Kidney epithelial cell (primary cell): ENCODE measurements around the gene TMC6. TPM values are rescaled to one million over a fixed set of nuclear protein-coding genes. Genes with fewer than 3 reads are reported as not detected.

Source experiments
- DNase-seq: peaks from one replicate; pipeline ENCODE4 v3.0.0-alpha.2; 2010; ENCODE audit warnings: low read depth
- H3K27me3 ChIP-seq: 2 replicates; pipeline ENCODE4 v1.6.0; 2011; ENCODE audit warnings: low read length; ENCODE audit not compliant: control insufficient read depth, insufficient read depth
- H3K36me3 ChIP-seq: 2 replicates; pipeline ENCODE4 v1.5.1; 2011; ENCODE audit warnings: low read length; ENCODE audit not compliant: control insufficient read depth, insufficient read depth
- H3K4me3 ChIP-seq: 2 replicates; pipeline ENCODE4 v1.5.1; 2011; ENCODE audit warnings: low read depth, mild to moderate bottlenecking, control low read depth, low read length
- total RNA-seq: library from RNA; depleted of rRNA; stranded (reverse); fragments of >200 nt; gene quantifications from 2 replicates; pipeline ENCODE4 v1.2.3, GENCODE V29; 2015
- TF ChIP-seq, protein P1 (sequence below): IDR thresholded peaks from 2 replicates; pipeline ENCODE4 v1.5.1; 2011; ENCODE audit warnings: mild to moderate bottlenecking, moderate library complexity, low read length, control low read depth, inconsistent platforms; ENCODE audit not compliant: insufficient read depth, poor library complexity, severe bottlenecking

TMC6 gene
- total RNA-seq, 1 donor from 2014 or later, result 88.7 TPM

DNA sequence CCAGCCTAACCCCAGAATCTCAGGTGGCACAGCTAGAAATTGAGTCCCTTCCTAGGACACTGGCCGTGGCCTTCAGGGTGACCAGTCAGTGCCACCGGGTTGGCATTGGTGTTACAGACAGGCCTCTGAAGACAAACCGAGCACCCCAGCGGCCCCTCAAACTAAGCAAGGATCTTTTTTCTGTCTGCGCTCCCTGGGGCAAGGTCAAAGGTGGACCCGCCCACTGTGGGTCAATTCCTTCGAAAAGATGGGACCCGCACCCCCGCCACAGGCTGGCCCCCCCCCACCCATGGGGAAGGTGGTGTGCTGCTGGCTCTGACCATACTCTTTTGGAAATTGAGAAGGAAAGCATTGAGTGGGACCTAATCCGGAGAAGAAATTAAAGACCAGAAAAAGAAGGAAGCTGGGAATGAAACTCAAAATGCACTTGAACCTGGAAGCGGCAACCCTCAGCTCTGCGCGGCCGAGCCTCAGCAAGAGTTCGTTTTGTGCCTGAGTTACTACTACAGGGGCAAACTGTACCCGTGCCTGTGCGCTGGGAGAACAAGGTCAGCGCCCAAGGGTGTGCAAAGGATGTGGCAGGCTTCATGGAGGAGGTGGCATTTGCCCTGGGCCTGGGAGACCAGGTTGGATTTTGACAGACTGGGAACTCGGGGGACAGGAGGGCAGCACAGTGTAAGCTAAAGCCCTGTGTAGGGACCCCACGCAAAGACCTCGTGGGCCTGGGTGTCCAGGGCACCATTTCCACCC lies 20.4 kb downstream of the TMC6 start:
- no peak for DNase-seq
- Histone ChIP-seq H3K36me3 (no peaks in the 10 kb centered on the region), H3K4me3 (no peak overlapping the region), H3K27me3 (no peaks in the 10 kb centered on the region)
- TF ChIP-seq, protein P1, sequence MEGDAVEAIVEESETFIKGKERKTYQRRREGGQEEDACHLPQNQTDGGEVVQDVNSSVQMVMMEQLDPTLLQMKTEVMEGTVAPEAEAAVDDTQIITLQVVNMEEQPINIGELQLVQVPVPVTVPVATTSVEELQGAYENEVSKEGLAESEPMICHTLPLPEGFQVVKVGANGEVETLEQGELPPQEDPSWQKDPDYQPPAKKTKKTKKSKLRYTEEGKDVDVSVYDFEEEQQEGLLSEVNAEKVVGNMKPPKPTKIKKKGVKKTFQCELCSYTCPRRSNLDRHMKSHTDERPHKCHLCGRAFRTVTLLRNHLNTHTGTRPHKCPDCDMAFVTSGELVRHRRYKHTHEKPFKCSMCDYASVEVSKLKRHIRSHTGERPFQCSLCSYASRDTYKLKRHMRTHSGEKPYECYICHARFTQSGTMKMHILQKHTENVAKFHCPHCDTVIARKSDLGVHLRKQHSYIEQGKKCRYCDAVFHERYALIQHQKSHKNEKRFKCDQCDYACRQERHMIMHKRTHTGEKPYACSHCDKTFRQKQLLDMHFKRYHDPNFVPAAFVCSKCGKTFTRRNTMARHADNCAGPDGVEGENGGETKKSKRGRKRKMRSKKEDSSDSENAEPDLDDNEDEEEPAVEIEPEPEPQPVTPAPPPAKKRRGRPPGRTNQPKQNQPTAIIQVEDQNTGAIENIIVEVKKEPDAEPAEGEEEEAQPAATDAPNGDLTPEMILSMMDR, result no peak

DNA sequence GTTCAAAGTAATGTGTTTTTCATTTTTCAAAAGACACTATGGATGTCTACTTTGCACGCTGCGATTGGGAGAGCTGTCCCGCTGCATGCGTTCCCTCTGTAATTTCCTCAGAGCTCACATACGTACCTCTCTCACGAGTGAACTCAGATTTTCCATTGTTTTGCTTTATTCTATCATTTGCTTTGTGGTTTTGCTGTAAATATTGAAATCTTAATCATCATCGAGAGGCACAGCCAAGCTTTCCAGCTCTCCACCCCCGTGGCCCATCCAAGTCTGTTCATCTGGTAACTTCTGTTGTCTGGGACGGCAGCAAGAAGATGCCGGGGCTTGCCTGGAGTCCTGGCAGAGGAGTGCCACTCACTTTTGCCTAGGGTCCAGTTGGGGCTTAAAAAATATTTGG lies 21.1 kb downstream of the TMC6 start:
- no peak for DNase-seq
- Histone ChIP-seq H3K27me3 (no peaks in the 10 kb centered on the region), H3K36me3 (no peaks in the 10 kb centered on the region), H3K4me3 (no peak overlapping the region)
- TF ChIP-seq, protein P1, result no peak

DNA sequence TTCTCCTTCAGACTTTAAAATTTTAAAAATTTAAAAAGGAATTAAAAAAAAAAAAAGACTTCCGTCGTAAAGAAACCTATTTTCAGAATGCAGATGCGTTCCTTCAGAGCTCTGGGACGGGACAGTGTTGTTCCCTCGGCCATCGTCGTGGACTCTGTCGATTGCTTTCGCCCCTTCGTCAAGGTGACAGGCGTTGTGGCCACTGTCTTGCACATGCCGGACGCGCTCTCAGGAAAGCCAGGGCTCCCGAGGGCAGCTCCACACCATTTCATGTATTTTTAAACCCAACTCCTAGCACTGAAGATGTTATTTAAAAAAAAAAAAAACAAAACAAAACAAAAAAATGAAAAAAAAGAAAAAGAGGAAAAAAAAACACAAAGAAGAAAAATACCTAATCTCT lies 22.3 kb downstream of the TMC6 start:
- no peak for DNase-seq
- Histone ChIP-seq H3K36me3 (no peaks in the 10 kb centered on the region), H3K4me3 (no peak overlapping the region), H3K27me3 (no peaks in the 10 kb centered on the region)
- TF ChIP-seq, protein P1, result no peak

DNA sequence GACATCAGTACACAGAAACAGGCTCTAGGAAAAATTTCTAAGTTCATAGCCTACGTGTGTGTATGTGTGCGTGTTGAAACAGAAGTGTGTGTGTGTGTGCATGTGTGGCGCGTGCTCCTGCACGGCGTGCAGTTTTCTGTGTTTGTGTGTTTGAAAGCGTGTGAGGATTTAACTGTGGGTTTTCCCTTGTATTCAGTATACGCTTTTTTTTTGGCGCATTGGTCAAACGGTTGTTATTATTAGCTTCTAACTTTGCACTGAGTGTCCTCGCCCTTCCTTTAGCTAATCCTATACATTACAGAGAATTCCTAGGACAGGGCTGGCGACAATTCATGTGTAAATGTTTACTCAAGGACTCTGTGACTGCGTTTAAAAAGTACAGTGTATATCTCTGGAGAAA lies 23.0 kb downstream of the TMC6 start:
- no peaks in the 10 kb centered on the region for H3K36me3 ChIP-seq
- TF ChIP-seq, protein P1, result no peak
- DNase-seq, result no peak

DNA sequence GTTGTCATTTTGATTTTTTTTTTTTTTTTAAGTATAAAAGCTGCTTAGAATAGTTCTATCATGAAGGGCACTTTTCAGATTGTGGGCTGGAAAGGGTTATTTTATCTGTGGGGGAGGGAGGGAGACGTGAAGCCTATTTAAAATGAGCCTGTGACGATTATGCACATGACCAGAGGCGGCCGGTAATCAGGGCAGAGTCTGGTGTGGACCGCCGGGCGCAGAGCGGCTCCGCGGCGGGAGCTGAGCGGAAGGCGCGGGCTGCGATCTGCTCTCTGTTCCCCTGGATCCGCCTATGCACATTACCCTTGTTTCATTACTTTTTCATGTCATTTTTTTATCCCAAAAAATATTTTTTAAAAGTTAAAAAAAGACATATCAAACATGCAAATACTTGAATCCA lies 23.5 kb downstream of the TMC6 start:
- TF ChIP-seq, protein P1, result no peak
- Histone ChIP-seq H3K27me3 (no peaks in the 10 kb centered on the region), H3K36me3 (no peaks in the 10 kb centered on the region), H3K4me3 (no peak overlapping the region)
- no peak for DNase-seq

More for the DNA sequence above, 23.0 kb downstream of the TMC6 start:
- Histone ChIP-seq H3K4me3 (no peak overlapping the region), H3K27me3 (no peaks in the 10 kb centered on the region)

DNA sequence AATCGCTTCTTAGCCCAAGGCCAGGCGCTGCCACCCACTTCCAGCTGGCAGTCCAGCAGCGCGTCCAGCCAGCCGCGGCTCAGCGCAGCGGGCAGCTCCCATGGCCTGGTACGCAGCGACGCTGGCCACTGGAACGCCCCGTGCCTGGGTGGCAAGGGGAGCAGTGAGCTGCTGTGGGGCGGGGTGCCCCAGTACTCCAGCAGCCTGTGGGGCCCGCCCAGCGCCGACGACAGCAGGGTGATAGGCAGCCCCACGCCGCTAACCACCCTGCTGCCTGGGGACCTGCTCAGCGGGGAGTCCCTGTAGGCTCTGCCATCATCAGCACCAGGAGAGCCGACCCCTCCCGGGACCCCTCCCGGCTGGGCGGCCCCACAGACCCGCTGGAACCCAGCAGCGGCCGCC lies 24.0 kb downstream of the TMC6 start:
- no peak for DNase-seq
- TF ChIP-seq, protein P1, result no peak
- no peaks in the 10 kb centered on the region for H3K36me3 ChIP-seq
- no peaks in the 10 kb centered on the region for H3K27me3 ChIP-seq
- H3K4me3 ChIP-seq, result no peak overlapping the region
